GM21423 (cell line): Measurements from ENCODE around the gene THRB.

Experiments
- ATAC-seq: cut with Tn5 transposase; IDR thresholded peaks from one replicate; pipeline ENCODE4 v1.9.1; 2021; ENCODE audit warnings: mild to moderate bottlenecking, moderate library complexity; ENCODE audit not compliant: unreplicated experiment

THRB gene

DNA sequence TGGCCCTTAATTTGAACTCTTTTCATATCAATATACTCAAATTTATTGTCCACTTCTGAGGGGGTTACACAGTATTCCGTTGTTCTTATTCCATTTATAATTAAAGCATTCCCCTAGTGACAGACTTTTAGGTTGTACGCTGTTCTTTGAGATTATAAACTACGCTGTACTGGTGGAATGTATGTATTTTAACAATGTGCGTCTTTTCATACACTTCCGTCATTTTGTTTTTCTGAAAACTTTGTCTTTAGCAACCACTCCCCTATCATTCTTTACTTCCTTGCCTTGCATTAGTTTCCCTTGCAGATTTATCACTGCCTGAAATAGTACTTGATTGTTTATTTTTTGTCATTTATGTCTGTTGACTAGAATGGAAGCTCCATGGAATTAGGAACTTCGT lies 137.0 kb downstream of the THRB start:
- ATAC-seq, result no peak

GRCh38 chr3:24355806-24356205 lies 138.8 kb downstream of the THRB start:
- ATAC-seq, result no peak

GRCh38 chr3:24354230-24354629 lies 140.4 kb downstream of the THRB start:
- ATAC-seq, result no peak

DNA sequence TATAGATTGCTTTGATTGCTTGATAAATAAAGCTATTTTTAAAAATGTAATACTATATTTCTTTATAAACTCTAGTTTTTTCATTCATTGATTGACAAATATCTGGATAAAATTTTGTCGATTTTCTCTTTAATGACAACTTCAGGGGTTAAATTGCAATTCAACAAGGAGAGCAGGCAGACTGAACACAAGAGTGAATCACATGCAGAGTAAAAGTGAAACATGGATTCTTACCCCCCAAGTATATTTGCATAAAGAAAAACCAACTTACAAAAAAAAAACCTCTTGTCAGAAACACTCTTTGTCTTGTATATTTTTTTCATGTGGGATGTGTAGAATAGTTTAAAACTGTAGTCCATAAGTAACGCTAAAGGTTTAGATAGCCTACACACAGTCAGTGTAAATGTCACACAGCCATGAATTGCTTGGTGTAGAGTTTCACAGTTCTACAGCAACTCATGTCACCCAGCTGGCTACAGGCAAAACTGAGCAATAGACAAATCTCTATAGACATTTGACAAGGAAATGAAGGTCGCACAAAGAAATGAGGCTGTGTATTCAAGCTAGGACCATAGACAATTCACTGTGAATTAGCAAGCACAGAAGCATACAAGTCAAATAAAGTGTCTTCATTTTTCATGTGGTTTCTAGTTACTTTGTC lies 141.6 kb downstream of the THRB start:
- ATAC-seq, result no peak

- no peak for ATAC-seq
These were observed 142.7 kb downstream of the THRB start for GRCh38 chr3:24351779-24352469.

DNA sequence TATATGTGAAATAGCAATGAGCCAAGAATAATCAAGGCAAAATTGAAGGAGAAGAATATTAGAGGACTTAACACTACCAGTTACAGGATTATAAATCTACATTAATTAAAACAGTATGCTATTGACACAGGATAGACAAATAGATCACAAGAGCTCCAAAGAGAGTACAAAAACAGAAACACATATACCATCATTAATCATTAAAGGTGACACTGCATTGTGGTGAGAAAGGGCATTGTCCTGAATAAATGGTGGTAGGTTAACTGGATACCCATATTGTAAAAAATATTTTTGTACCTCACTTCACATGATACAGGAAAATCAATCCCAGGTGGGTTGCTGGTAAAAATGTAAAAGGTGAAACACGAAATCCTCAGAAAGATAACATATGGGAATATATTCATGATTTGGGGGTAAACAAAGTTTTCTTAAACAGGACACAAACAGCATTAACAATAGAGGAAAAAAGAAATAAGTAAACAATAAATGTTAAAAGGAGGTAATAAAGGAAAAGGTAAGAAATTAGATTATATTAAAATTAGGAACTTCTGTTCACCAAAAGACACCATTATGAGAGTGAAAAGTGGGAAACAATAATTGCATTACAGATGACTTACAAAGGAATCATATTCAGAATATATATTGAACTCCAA lies 145.2 kb downstream of the THRB start:
- no peak for ATAC-seq

- ATAC-seq, result no peak
These were observed 146.3 kb downstream of the THRB start for GRCh38 chr3:24348348-24348747.

DNA sequence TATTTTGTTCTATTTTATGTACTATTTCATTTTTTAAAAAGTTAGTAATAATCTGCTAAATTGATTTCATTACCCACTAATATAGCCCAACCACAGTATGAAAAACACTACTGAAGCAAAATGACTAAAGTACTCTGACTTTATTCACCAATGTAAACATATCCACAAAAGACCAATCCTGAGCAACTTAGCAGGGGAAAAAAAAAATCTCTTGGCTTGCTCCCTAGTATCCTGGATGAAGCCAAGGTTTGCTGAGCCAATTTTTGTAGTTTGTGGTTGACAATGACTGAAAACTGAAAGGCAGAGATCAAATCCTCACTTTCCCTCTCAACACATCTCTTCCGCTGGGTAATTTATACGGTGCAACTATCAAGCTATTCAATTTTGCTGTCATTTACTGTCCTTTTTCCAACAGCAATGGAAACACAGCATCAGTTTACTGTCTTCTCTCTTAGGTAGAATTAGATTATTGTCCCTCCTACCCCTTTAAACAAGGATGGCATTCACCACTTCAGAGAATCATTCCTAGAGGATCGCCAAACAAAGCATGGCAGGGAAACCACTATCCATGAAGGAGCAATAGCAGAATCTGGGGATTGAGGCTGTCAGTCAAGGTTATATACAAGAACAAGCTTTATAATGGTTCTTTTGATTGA lies 149.7 kb downstream of the THRB start:
- no peak for ATAC-seq

DNA sequence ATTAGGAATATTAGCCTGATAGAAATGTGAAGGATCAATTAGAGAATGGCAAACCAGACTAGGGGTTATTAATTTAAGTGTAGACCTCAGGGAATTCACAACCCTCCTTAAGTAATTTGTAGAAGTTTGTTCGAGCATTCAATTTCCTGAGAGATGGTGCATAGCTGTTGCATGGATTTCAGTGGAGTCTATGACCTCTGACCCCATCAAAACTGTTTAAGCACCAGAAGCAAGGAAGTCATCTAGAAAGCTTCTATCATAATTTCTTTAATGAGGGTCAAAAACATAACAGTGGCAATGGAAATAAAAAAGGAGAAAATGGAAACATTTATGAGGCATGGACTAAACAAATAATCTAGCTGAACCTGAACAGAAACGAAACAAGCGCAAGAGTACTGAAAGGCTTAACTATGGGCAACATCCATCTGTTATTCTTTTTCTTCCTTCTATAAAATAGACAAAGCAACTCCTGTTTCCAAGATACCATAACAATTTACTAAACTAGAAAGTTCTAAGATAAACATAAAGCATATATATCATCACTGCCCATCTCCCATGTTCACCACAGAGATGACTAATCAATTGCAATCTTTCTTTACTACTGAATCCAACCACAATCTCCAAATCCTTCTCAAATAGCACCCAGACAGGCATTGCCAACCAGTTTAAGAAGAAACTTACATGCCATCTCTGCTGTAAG lies 151.4 kb downstream of the THRB start:
- no peak for ATAC-seq

- no peak for ATAC-seq
These were observed 152.4 kb downstream of the THRB start for GRCh38 chr3:24342275-24342674.

DNA sequence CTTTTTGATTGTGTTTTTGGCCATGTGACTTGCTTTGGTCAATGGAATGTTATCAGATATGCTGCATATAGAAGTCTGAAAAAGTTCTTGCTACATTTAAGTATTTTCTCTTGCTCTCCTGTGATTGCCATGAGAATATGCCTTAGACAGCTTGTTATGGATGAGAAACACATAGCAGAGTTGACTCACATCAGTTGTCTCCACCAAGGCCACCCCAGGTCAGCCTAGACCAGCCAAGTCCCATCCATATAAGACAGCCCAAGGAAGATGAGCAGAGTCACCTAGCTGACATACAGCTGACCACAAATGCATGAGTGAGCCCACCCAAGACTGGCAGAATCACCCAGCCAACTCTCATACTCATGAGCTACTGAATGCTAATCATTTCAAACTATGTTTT lies 153.0 kb downstream of the THRB start:
- ATAC-seq, result no peak

DNA sequence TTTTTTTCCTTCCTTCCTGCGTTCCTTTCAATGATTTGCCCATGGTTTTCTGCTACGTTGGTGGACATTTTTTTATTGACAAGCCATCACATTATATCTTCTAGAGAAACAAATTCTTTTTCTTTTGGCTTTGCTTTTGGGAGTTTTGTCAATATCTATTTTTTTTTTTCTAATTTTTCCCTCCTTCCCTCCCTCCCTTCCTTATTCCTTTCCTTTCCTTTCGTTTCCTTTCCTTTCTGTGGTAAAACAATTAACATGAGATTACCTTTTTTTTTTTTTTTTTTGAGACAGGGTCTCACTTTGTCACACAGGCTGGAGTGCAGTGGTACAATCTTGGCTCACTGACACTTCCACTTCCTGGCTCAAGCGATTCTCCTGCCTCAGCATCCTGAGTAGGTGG lies 153.7 kb downstream of the THRB start:
- no peak for ATAC-seq

DNA sequence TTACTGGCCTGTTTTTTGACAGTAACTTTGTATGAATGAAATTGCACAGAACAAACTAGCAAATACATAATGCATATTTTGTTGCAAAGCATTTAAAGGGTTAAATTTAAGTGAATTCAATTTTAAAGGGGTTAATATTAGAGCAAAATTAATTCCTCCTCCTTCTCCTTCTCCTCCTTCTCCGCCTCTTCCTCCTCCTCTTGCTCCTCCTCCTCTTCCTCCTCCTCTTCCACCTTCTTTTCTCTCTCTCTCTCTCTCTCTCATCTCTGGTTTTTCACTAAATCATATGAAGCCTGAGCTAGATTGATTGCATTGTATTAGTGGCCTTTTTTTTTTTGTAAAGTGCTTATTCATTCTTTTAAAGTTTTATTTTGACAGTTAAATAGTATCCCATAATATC lies 154.5 kb downstream of the THRB start:
- no peak for ATAC-seq

GRCh38 chr3:24339266-24339825 lies 155.3 kb downstream of the THRB start:
- ATAC-seq, result no peak

- no peak for ATAC-seq
These were observed 156.1 kb downstream of the THRB start for GRCh38 chr3:24338409-24339130.

GRCh38 chr3:24336101-24336500 lies 158.5 kb downstream of the THRB start:
- no peak for ATAC-seq

DNA sequence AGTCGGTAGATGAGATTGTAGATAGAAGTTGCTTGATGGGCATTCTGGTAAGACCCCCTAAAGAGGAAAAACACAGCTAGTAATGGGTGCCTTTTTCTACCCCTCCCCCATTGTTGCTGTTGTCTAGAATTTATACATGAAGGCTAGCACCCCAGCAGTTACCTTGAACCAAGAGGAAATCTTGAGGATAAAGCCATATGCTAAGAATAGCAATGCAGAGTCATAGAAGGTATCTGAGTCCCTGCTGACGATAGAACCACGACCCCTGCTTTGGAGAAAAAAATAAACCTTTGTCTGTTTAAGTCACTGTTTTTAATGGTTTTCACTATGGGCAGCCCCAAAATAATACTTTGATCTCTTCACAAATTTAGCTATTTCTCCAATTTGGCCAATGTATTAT lies 162.6 kb downstream of the THRB start:
- no peak for ATAC-seq

DNA sequence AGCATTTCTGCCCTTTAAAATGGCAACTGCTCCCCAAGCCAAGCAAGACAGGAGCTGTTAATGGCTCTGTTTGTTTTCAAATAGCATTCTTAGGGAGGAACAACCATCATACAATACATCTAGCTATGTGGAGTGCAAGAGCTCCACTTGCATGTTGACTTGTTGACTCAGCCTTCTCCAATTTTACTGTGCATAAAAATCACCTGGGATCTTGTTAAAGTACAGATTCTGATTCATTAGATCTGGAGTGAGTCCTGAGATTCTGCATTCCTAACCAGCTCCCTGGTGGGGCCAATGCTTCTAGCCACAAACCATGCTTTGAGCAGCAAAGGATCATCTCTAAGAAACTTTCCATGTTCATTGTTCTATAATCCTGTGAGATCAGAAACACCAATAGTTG lies 171.4 kb downstream of the THRB start:
- no peak for ATAC-seq

DNA sequence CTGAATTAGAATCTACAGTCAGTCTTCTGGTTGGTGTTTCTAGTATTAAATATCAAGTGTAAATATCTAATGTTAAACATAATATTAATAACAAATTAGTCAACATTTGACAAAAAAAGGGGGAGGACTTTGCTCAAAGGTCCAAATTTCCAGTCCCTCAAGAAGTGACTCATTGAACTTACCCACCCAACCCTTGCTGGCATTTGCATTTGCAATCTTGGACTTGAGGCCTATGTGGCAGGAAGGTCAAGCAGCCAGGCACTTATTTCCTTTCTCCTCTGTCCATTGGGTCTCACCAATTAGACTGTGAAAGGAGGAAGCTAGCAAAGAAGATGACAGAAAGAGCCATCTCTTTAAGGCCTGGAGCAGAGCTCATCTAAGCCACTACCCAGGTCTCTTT lies 174.0 kb downstream of the THRB start:
- ATAC-seq, result no peak

- no peak for ATAC-seq
These were observed 175.9 kb downstream of the THRB start for GRCh38 chr3:24318677-24319287.
